ENCODE results near the gene LETM1. TPM values are rescaled to one million over a fixed set of nuclear protein-coding genes. Genes with fewer than 3 reads are reported as not detected.

LETM1 gene
- total and polyA plus RNA-seq, 2 of the 13 experiments (the other 11 are each of a cell fraction or from before 2014, with no cell fraction given), result 9.7 to 41.6 TPM

DNA sequence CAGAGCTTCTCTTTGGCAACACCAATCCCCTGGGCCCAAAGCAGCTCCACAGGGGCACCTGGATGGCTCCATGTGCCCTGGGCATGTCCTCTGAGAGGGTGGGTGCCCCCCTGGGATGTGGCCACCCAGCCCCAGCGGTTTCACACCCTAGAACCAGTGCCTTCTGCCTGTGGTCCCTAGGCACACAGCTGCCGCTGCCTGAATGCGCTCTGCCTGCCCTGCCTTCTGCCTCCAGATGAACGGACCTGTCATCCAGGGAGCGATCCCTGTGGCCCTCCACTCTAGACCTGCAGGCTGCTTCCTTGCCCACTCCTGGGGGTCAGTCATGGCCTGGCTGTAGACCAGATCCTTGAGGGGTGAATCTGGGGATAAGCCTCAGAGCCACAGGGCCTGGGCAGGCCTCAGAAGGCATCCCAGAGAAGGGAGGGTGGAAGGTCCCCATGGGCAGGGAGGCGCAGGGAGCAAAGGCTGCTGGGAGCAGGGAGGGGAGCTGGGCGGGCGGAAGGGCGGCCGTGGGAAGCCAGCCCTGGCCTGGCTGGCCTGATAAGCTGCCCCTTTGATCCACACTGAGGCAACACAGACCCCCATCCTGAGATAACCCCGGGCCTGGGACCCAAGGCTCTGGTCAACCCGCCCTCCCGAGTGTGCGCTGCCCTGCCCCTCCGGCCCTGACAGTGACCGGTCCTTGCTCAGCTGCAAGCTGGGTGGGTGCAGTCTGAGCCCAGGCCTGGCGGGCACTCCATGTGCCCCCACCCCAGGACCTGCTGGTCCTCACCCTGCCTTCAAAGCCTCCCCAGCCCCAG lies 71.0 kb downstream of the LETM1 start (continued):
- TF ChIP-seq DPF2 (CRISPR knock-in tag; IDR thresholded peaks at IDR 0.05; ENCODE audit: borderline replicate concordance, low read depth) (peak; percentile 88), ZNF614 (CRISPR knock-in tag; IDR thresholded peaks at IDR 0.05; ENCODE audit: borderline replicate concordance) (0 out of 2 replicates have a peak, but pooled peaks have one; percentile 24), REL (CRISPR knock-in tag; conservative IDR thresholded peaks at IDR 0.05) (no peak), ZHX1 (CRISPR knock-in tag; IDR thresholded peaks at IDR 0.05; ENCODE audit: low read depth) (no peak), ZSCAN5A (CRISPR knock-in tag; IDR thresholded peaks at IDR 0.05; ENCODE audit: borderline replicate concordance) (no peak), IRX3 (CRISPR knock-in tag; IDR thresholded peaks at IDR 0.05; ENCODE audit: borderline replicate concordance, low read depth) (peak; percentile 60; the same call in 1 of the 2 replicates), RFXANK (CRISPR knock-in tag; IDR thresholded peaks at IDR 0.05) (no peak), NR1H2 (CRISPR knock-in tag; IDR thresholded peaks at IDR 0.05; ENCODE audit: borderline replicate concordance, low read depth) (no peak), ZNF343 (CRISPR knock-in tag; IDR thresholded peaks at IDR 0.05) (no peak), YEATS2 (CRISPR knock-in tag; IDR thresholded peaks at IDR 0.05; ENCODE audit: borderline replicate concordance) (no peak), REPIN1 (CRISPR knock-in tag; IDR thresholded peaks at IDR 0.05; ENCODE audit: borderline replicate concordance, low read depth) (peak; percentile 61; the same call in 1 of the 2 replicates), ZNF30 (CRISPR knock-in tag; IDR thresholded peaks at IDR 0.05) (no peak), ZNF550 (CRISPR knock-in tag; IDR thresholded peaks at IDR 0.05; ENCODE audit: borderline replicate concordance) (no peak), U2AF2 (IDR thresholded peaks at IDR 0.05; ENCODE audit: low read depth, low read length) (no peak), ZFP82 (CRISPR knock-in tag; IDR thresholded peaks at IDR 0.05; ENCODE audit: borderline replicate concordance) (no peak), ZNF563 (CRISPR knock-in tag; IDR thresholded peaks at IDR 0.05) (peak; percentile 80; the same call in 1 of the 2 replicates), ZNF160 (CRISPR knock-in tag; IDR thresholded peaks at IDR 0.05) (0 out of 2 replicates have a peak, but pooled peaks have one; percentile 48), MEIS1 (CRISPR knock-in tag; IDR thresholded peaks at IDR 0.05; ENCODE audit: borderline replicate concordance) (peak; percentile 88; the same call in 1 of the 2 replicates), ZNF644 (CRISPR knock-in tag; IDR thresholded peaks at IDR 0.05; ENCODE audit: low read depth) (no peak), ATF7 (IDR thresholded peaks at IDR 0.05) (no peak), ATF7 (CRISPR knock-in tag; IDR thresholded peaks at IDR 0.05) (0 out of 2 replicates have a peak, but pooled peaks have one; percentile 70), USF2 (IDR thresholded peaks at IDR 0.05; ENCODE audit: low read depth, low read length) (no peak), USF2 (CRISPR knock-in tag; IDR thresholded peaks at IDR 0.05; ENCODE audit: borderline replicate concordance) (peak; percentile 64; the same call in 1 of the 2 replicates)
